Measurements from ENCODE around the gene TCIRG1.

DNA sequence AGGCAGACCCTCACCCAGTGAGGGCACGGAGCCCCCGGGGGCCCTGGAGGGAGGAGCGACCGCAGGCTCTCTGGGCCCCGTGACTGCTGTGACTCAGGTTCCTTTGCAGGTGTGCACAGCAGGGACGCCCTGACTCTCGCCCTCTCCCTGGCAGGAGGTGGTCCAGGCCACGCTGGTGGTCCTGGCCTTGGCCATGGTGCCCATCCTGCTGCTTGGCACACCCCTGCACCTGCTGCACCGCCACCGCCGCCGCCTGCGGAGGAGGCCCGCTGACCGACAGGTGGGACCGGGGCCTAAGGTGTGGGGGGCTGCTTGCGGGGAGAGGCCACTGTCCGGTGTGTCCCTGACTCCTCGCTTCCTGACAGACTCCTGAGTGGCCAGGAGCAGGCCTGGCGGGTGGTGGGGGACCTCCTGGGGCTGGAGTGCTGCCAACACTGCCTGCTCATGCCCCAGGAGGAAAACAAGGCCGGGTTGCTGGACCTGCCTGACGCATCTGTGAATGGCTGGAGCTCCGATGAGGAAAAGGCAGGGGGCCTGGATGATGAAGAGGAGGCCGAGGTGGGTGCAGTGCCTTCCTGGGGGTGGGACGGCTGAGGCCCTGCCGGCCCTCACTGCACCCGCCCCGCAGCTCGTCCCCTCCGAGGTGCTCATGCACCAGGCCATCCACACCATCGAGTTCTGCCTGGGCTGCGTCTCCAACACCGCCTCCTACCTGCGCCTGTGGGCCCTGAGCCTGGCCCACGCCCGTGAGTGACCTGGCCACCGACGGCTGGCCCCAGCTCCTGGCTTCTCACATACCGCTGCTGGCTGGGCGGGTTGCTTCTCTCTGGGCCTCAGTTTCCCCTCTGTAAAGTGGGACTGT is 10.9 kb downstream of the TCIRG1 start:
- TF ChIP-seq POLR2A (IDR thresholded peaks at IDR 0.05) (no peak), POLR2AphosphoS5 (IDR thresholded peaks at IDR 0.05; ENCODE audit: insufficient read depth in 1 of 2, low read depth in 1 of 2) (no peak)
- TF ChIP-seq, protein P1, sequence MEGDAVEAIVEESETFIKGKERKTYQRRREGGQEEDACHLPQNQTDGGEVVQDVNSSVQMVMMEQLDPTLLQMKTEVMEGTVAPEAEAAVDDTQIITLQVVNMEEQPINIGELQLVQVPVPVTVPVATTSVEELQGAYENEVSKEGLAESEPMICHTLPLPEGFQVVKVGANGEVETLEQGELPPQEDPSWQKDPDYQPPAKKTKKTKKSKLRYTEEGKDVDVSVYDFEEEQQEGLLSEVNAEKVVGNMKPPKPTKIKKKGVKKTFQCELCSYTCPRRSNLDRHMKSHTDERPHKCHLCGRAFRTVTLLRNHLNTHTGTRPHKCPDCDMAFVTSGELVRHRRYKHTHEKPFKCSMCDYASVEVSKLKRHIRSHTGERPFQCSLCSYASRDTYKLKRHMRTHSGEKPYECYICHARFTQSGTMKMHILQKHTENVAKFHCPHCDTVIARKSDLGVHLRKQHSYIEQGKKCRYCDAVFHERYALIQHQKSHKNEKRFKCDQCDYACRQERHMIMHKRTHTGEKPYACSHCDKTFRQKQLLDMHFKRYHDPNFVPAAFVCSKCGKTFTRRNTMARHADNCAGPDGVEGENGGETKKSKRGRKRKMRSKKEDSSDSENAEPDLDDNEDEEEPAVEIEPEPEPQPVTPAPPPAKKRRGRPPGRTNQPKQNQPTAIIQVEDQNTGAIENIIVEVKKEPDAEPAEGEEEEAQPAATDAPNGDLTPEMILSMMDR (IDR thresholded peaks at IDR 0.05), result no peak
